Calu3 (cell line): ENCODE data around the gene KIF3C. TPM values are rescaled to one million over a fixed set of nuclear protein-coding genes. Genes with fewer than 3 reads are reported as not detected.

Experiments used
- BruUV-seq: library from RNA; stranded (reverse); fragments of 400-500 nt; replicated peaks from 2 replicates; lab custom pipeline; 2021; lab: Mats Ljungman, UMichigan
- CTCF ChIA-PET: fragments of 300-600 bp; sonication (Branson Sonifier 250); formaldehyde crosslinking; loops from one replicate; lab custom pipeline; 2022; ENCODE audit warnings: antibody characterized with exemption; lab: Charles Lee
- DNase-seq: peaks from one replicate; pipeline ENCODE4 v3.0.0; 2022
- H3K27ac Mint-ChIP-seq: one replicate; pipeline ENCODE4 v1.8.0; 2022; ENCODE audit warnings: mixed read lengths; ENCODE audit not compliant: unreplicated experiment
- H3K27me3 Mint-ChIP-seq: one replicate; pipeline ENCODE4 v1.8.0; 2022; ENCODE audit warnings: mixed read lengths; ENCODE audit not compliant: unreplicated experiment
- H3K36me3 Mint-ChIP-seq: one replicate; pipeline ENCODE4 v1.8.0; 2022; ENCODE audit warnings: mild to moderate bottlenecking, moderate library complexity, mixed read lengths; ENCODE audit not compliant: insufficient read depth, unreplicated experiment
- H3K4me1 Mint-ChIP-seq: one replicate; pipeline ENCODE4 v1.8.0; 2022; ENCODE audit warnings: mild to moderate bottlenecking, low read depth, mixed read lengths; ENCODE audit not compliant: unreplicated experiment
- H3K4me3 Mint-ChIP-seq: one replicate; pipeline ENCODE4 v1.8.0; 2022; ENCODE audit warnings: mild to moderate bottlenecking, low read depth, moderate library complexity, mixed read lengths; ENCODE audit not compliant: unreplicated experiment
- H3K9me3 Mint-ChIP-seq: one replicate; pipeline ENCODE4 v1.8.0; 2022; ENCODE audit warnings: low read depth, mixed read lengths; ENCODE audit not compliant: unreplicated experiment
- intact Hi-C: fragments of 100-400 bp; cut with micrococcal nuclease; formaldehyde crosslinking; loops from one replicate; pipeline ENCODE4 v1.10.0; 2022; ENCODE audit not compliant: unreplicated experiment
- total RNA-seq: library from RNA; stranded (reverse); gene quantifications from 2 replicates; pipeline ENCODE4 v1.2.3, GENCODE V29; 2022
- TF ChIP-seq, protein P1 (sequence below): fragments of 200-600 bp; IDR thresholded peaks from one replicate; pipeline ENCODE4 v1.8.0; 2022; ENCODE audit warnings: antibody characterized with exemption; ENCODE audit not compliant: unreplicated experiment

The KIF3C gene
- total RNA-seq, 1 experiment from 2014 or later: 4.2 TPM

DNA sequence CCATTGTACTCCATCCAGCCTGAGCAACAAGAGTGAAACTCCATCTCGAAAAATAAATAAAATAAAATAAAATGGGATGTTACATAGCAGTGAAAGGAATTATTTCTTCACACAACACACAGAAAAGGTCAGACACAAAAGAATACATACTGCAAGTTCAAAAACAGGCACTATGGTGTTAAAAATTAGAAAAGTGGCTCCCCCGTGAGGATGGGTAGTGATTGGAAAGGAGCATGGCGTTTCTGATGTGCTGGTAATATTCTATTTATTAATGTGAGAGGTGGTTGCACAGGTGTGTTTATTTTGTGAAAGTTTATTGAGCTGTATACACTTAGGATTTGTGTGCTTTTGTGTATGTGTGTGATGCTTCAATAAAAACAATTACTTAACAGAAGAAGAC lies 28.6 kb upstream of the KIF3C start:
- TF ChIP-seq, protein P1, sequence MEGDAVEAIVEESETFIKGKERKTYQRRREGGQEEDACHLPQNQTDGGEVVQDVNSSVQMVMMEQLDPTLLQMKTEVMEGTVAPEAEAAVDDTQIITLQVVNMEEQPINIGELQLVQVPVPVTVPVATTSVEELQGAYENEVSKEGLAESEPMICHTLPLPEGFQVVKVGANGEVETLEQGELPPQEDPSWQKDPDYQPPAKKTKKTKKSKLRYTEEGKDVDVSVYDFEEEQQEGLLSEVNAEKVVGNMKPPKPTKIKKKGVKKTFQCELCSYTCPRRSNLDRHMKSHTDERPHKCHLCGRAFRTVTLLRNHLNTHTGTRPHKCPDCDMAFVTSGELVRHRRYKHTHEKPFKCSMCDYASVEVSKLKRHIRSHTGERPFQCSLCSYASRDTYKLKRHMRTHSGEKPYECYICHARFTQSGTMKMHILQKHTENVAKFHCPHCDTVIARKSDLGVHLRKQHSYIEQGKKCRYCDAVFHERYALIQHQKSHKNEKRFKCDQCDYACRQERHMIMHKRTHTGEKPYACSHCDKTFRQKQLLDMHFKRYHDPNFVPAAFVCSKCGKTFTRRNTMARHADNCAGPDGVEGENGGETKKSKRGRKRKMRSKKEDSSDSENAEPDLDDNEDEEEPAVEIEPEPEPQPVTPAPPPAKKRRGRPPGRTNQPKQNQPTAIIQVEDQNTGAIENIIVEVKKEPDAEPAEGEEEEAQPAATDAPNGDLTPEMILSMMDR: no peak
- peak overlapping the region; percentile 57 for H3K4me3 Mint-ChIP-seq
- no peaks in the 10 kb centered on the region for H3K9me3 Mint-ChIP-seq
- no peaks in the 10 kb centered on the region for H3K27me3 Mint-ChIP-seq
- CTCF ChIA-PET: interaction anchor here (1.7 to 2.4 kb wide), 3 partner anchors 10 to 23 kb away, joined by 7 to 19 read pairs (median 9); partner anchors contain the start of gene RAB10
- intact Hi-C loops: no loop called here
- DNase-seq: no peak
- peak overlapping the region; percentile 91 for H3K27ac Mint-ChIP-seq
- no TSS peak for BruUV-seq
- peaks cover 52% of the 10 kb centered on the region for H3K4me1 Mint-ChIP-seq
- H3K36me3 Mint-ChIP-seq: peaks cover 17% of the 10 kb centered on the region

- CTCF ChIA-PET: interaction anchor here (1.0 kb wide), 1 partner anchor 8 kb away, joined by 4 read pairs; no protein-coding TSS in a partner anchor
- H3K27me3 Mint-ChIP-seq: no peaks in the 10 kb centered on the region
- no peak for DNase-seq
- H3K4me3 Mint-ChIP-seq: no peak overlapping the region
- intact Hi-C loops: no loop called here
- H3K27ac Mint-ChIP-seq: no peak overlapping the region
- peaks cover 17% of the 10 kb centered on the region for H3K36me3 Mint-ChIP-seq
- peaks cover 52% of the 10 kb centered on the region for H3K4me1 Mint-ChIP-seq
- TF ChIP-seq, protein P1: no peak
- no peaks in the 10 kb centered on the region for H3K9me3 Mint-ChIP-seq
- BruUV-seq: no TSS peak
Observed at GRCh38 chr2:26009567-26009963, 27.3 kb upstream of the KIF3C start.

DNA sequence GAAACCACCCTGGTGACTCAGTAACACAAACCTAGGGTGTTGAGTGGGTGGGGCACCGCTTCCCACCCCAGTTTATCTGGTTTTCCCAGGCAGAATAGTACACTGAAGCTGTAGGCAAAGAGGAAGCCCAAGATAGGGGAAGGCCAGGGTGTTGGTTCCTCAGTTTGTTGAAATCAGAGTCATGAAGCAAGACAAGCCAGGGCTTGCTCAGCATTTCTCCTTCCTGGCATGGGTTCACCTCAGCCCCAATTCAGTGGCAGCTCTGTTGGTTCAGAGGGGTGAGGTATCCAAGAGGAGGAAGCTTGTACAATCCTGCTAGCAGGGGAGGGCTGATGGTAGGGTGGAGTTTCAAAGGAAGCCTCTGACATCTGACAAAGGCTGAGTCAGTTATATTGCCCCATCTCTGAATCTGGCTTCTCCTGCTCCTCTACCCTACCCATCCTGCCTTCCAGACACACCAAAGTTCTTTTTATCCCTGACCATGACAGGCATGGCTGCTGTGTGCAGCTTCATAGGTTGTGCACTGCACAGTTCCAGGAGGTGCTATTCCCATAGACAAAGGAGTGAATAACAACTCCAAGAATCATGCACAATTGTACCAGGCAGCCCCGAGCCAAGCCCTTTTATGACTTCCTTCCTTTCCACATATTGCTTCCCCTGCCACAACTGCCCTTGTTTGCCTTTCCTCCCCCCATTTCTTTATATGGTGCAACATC lies 26.7 kb upstream of the KIF3C start:
- peak; percentile 58 for DNase-seq
- no peaks in the 10 kb centered on the region for H3K27me3 Mint-ChIP-seq
- no peak overlapping the region for H3K4me3 Mint-ChIP-seq
- H3K9me3 Mint-ChIP-seq: no peaks in the 10 kb centered on the region
- CTCF ChIA-PET: interaction anchor here (0.9 to 1.0 kb wide), 2 partner anchors 9 to 17 kb away, joined by 4 read pairs; no protein-coding TSS in a partner anchor
- H3K27ac Mint-ChIP-seq: peak overlapping the region; percentile 32
- no TSS peak for BruUV-seq
- TF ChIP-seq, protein P1: no peak
- intact Hi-C loops: no loop called here
- H3K36me3 Mint-ChIP-seq: peaks cover 17% of the 10 kb centered on the region
- peaks cover 51% of the 10 kb centered on the region for H3K4me1 Mint-ChIP-seq

DNA sequence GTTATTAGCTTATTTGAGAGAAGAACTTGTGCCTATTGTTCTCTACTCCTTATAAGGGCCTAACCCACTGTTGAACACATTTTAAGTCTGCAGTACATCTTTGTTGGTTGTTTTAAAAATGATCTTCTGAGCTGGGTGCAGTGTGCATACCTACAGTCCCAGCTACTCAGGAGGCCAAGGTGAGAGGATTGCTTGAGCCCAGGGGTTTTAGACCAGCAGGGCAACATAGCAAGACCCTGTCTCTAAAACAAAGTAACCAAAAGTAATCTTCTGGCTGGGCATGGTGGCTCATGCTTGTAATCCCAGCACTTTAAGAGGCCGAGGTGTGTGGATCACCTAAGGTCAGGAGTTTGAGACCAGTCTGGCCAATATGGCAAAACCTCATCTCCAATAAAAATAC lies 25.8 kb upstream of the KIF3C start:
- Mint-ChIP-seq H3K4me1 (peaks cover 47% of the 10 kb centered on the region), H3K36me3 (peaks cover 16% of the 10 kb centered on the region), H3K27me3 (no peaks in the 10 kb centered on the region), H3K4me3 (no peak overlapping the region), H3K9me3 (no peaks in the 10 kb centered on the region), H3K27ac (no peak overlapping the region)
- CTCF ChIA-PET: interaction anchor here (0.9 kb wide), 1 partner anchor 17 kb away, joined by 4 read pairs; no protein-coding TSS in a partner anchor
- intact Hi-C loops: no loop called here
- no peak for DNase-seq
- BruUV-seq: no TSS peak
- TF ChIP-seq, protein P1: no peak
